GM12891 (cell line): ENCODE measurements around the gene PUDP.
"Not testable (repeated sequence)": the region's sequence is repeated elsewhere in the genome, so short reads cannot be mapped to it uniquely, and the experiment has no call there.

Source experiments
- DNase-seq: peaks from one replicate; pipeline ENCODE4 v3.0.0; 2011; ENCODE audit warnings: low spot score; ENCODE audit not compliant: insufficient read length
- FAIRE-seq: peaks from 2 replicates; lab custom pipeline; 2011; peaks lifted over from hg19 to GRCh38; lab: Jason Lieb, UNC
- PAX5 ChIP-seq: IDR thresholded peaks from 2 replicates; pipeline ENCODE4 v1.6.1; 2011; ENCODE audit warnings: low read length, moderate library complexity, mild to moderate bottlenecking; ENCODE audit not compliant: insufficient read depth, severe bottlenecking
- POLR2A ChIP-seq: IDR thresholded peaks from 2 replicates; pipeline ENCODE4 v1.6.1; 2011; ENCODE audit warnings: low read depth, low read length, control low read depth
- POLR2AphosphoS5 ChIP-seq: IDR thresholded peaks from 2 replicates; pipeline ENCODE4 v1.6.1; 2011; ENCODE audit warnings: low read depth, low read length, control low read depth
- POU2F2 ChIP-seq: IDR thresholded peaks from 2 replicates; pipeline ENCODE4 v1.6.1; 2011; ENCODE audit warnings: low read depth, mild to moderate bottlenecking, control low read depth, low read length, moderate library complexity
- SPI1 ChIP-seq: IDR thresholded peaks from 2 replicates; pipeline ENCODE4 v1.6.1; 2011; ENCODE audit warnings: low read depth, low read length, control low read depth
- TAF1 ChIP-seq: IDR thresholded peaks from 2 replicates; pipeline ENCODE4 v1.6.1; 2011; ENCODE audit warnings: low read depth, low read length, control low read depth

The PUDP gene

DNA sequence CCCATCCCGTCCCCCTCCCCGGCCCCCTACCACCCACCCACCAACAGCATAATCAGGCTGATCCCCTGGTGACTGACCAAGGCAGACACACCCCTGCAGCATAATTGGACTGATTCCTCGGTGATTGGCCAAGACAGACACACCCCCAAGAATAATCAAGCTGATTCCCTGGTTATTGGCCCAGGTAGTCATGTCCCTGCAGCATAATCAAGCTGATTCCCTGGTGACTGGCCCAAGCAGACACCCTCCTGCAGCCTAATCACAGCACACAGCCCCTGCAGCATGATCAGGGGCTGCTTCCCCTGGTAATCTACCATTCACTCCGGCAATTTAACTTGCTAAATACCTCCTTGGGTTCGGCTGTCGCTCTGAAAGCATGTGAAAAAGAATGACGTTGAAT lies 47.9 kb downstream of the PUDP start:
- DNase-seq (no peak), FAIRE-seq (no peak)

DNA sequence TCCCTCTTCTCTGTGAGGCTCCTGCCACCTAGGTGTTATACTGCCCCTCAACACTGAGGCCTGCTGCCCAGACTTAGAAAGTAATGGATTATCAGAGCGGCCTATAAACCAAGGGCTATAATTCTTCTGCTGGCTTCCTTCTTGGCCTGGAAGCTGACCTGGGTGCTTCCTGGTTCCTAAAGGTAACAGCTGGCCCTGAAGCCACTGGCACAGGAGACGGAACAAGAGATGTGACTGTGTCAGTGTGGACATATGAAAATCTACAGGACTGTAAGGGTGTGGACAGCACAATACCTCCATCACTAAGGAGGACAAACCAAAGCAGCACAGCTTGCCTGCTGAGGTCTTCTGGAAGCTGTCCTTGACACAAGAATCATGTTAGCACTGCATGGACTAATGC lies 52.3 kb downstream of the PUDP start:
- not testable (repeated sequence) for DNase-seq, FAIRE-seq

More for the DNA sequence above, 47.9 kb downstream of the PUDP start:
- no peak for TF ChIP-seq POLR2A
- TF ChIP-seq SPI1, result no peak
- TF ChIP-seq PAX5, result no peak
- TF ChIP-seq TAF1, result no peak
- no peak for TF ChIP-seq POLR2AphosphoS5
- TF ChIP-seq POU2F2, result no peak

DNA sequence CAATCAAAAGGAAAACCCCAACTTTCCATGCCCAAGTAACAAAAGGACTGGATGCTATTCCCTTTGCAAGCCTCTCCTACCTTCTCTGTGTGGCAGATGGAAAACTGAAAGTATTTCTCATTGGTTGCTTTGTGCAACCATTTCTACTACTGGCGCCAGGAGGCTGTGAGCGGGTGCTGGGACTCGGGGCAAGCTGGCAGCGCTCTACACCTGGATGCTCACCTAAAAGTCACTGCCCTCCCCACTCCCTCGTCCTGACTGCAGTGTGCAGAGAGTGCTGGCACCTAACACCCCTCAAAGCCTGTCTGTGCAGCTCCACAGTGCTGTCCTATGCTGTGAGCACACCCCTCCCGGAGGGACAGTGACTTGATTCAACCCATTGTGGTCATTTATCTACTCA lies 54.6 kb downstream of the PUDP start:
- TF ChIP-seq POU2F2 (no peak), POLR2A (no peak), SPI1 (no peak), TAF1 (no peak), POLR2AphosphoS5 (no peak), PAX5 (no peak)
- DNase-seq, result no peak
- FAIRE-seq, result peak; percentile 23

DNA sequence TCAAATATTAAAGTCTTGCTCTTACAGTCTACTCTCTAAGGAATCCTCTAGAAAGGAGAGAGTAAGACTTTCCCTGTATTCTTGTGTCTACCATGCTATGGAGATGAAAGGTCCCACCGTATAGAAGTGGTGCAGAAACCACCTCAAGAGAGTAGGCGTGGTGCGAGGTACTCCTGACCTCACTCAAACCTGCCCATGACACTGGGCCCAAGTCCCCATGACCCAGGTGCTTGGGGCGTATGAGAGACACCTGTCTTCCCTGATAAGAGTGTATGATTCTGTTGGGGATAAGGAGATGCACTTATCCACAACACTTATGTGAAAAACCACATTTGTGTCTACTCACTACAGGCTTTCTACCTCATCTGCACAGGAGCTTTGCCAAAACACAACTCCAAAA lies 55.4 kb downstream of the PUDP start:
- DNase-seq (no peak), FAIRE-seq (no peak)
- no peak for TF ChIP-seq POU2F2
- TF ChIP-seq PAX5, result no peak
- no peak for TF ChIP-seq SPI1
- no peak for TF ChIP-seq TAF1
- no peak for TF ChIP-seq POLR2AphosphoS5
- no peak for TF ChIP-seq POLR2A

DNA sequence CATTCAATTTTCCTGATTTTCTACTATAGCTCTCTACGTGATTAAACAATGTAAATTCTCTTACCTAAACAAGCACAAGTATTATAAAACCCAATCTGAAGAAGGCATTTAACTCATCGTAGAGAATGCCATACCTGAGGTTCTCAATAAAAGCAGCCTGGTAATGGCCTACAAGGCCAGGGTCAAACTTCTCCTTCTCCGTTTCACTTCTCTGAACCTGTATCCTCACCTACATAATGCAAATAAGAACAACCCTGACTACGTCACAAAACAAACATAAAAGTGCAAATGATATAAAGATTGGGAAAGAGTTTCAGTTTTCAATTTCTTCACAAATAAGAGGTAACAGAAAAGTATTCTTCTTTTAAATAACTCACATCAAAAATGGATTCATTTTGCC lies 56.0 kb downstream of the PUDP start:
- DNase-seq (no peak), FAIRE-seq (no peak)
- TF ChIP-seq POU2F2 (no peak), POLR2A (no peak), POLR2AphosphoS5 (no peak), TAF1 (no peak), SPI1 (0 out of 2 replicates have a peak, but pooled peaks have one; percentile 11)

DNA sequence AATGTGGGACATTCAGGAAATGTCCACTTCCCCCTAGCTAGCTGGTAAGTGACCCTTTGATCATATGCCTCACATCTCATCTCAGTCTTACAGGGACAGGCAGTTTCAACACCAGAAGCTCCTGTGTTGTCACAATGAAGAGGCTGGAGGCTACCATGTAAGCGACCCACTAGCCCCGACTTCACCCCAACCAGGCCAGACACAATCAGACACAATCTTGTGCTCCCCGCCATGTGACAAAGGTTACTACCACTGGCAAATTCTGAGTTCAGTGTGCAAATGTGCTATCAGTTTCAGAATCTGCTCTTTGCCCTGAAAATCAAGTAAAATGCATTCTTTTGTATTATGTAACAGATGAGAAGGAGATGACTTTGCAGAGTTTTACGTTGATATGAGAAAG lies 57.3 kb downstream of the PUDP start:
- no peak for TF ChIP-seq PAX5
- TF ChIP-seq POU2F2, result no peak
- no peak for TF ChIP-seq POLR2A
- TF ChIP-seq POLR2AphosphoS5, result no peak
- TF ChIP-seq TAF1, result no peak
- no peak for TF ChIP-seq SPI1
- DNase-seq (no peak), FAIRE-seq (no peak)

DNA sequence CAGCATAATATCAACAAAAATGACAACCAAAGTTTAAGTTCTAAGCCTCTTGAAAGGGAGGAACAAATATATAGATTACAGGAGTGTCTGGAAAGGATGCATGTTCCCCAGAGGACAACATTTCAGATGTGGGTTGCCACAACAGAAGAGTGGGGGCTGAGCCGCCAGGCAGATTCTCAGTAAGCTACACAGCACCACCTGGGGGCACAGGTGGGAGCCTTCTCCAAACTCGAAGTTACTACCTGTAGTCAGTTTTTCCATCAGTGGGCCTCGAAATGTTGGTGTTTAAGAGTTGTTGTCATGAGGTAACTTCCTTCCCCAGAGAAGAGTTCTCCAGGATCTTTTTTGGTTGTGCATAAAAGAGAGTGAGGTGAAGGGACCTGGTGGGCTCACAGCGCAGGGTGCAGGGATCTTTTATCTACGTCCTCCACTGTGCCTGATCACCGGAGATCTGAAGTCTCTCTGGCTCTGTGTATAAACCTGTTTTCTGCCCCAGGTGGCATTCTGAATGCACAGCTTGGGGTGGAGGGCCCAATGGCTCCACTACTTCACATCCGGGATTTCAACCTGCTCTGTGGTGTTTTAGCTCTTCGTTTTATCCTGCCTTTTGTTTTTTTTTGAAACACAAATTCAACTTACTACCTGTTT lies 58.9 kb downstream of the PUDP start:
- TF ChIP-seq POLR2AphosphoS5 (no peak), SPI1 (no peak), PAX5 (no peak)
- FAIRE-seq, result peak; percentile 90
- no peak for DNase-seq

DNA sequence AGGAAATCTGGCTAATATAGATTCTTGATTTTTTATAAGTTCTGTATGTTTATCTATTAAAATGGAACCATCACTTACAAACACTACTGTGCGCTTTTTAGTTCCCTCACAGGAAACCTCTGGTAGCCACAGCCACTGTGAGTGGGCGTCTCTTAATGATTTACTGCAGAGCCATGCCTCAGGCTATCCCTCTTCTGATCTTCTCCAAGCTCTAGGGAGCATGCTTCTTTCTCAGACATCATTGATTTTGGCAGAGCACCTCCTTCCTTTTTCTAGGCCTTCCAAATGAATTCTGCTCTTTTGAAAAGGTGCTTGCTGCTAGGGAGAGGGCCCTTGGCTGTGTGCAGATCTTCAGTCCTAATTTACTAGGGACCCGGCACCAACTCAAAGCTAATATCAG lies 61.6 kb downstream of the PUDP start:
- no peak for DNase-seq
- TF ChIP-seq POU2F2, result no peak
- FAIRE-seq, result peak; percentile 20

DNA sequence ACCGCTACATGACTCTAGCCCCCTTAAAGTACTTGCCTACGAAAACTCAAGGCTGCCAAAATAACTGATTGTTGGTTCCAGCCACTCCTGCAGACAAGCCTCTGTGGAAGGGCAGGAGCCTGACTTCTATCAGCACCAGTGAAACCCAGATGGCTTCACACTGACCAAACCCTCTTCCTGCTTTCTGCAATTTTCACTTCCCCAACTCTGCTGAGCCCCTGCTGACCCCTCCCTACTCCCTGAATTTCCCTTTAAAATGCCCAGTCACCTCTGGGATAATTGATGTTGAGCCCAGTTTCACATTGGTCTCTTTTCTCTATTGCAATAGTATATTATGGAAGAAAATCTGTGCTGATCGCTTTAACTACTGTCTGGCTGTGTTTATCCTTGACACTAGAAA lies 62.1 kb downstream of the PUDP start:
- TF ChIP-seq SPI1 (peak; percentile 78), POLR2AphosphoS5 (no peak)
- FAIRE-seq, result peak; percentile 93

DNA sequence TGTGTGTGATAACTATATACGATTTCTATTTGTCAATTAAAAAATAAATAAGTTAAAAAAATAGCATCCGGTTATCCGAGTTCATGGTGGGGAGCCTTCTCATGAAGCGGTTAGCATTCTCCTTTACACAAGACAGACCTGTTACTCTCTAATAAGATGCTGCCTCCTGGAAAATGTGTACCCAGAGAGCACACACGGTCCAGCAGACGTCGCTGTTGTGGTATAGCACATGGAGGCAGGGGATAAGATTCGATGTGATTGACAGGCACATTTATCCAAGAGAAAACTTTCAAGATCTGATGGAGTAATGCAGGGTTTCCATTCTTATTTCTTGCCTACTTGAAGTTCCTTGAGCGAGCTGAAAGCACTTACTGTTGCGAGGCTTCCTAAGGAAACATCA lies 63.1 kb downstream of the PUDP start:
- TF ChIP-seq TAF1 (no peak), POU2F2 (no peak), PAX5 (no peak), POLR2A (no peak), SPI1 (no peak), POLR2AphosphoS5 (no peak)
- FAIRE-seq (no peak), DNase-seq (no peak)

More for the DNA sequence above, 62.1 kb downstream of the PUDP start:
- DNase-seq, result no peak
